Vagina (tissue), 2 donors: ENCODE results near the gene NOP9. TPM values are rescaled to one million over a fixed set of nuclear protein-coding genes. Genes with fewer than 3 reads are reported as not detected.

Experiments
- DNase-seq, 2 donors: peaks; one replicate each; pipeline ENCODE4 v3.0.0-alpha.2; 2017; ENCODE audit errors: extremely low spot score in 2 of 2
- H3K27ac ChIP-seq: fragments of 200-600 bp; sonication (generic); one replicate; pipeline ENCODE4 v1.5.1; 2019
- H3K27me3 ChIP-seq: fragments of 200-600 bp; sonication (generic); one replicate; pipeline ENCODE4 v1.5.1; 2019
- H3K36me3 ChIP-seq, 2 donors: fragments of 200-600 bp; sonication (generic); one replicate each; pipeline ENCODE4 v1.5.1; 2017 to 2019
- H3K4me1 ChIP-seq: fragments of 200-600 bp; sonication (generic); one replicate; pipeline ENCODE4 v1.5.1; 2019
- H3K4me3 ChIP-seq, 2 donors: fragments of 200-600 bp; sonication (generic); 1 replicate in 1 of 2; 2 replicates in 1 of 2; pipeline ENCODE4 v1.5.1; 2016 to 2019
- H3K9me3 ChIP-seq: fragments of 200-600 bp; sonication (generic); one replicate; pipeline ENCODE4 v1.5.1; 2019
- POLR2A ChIP-seq, 2 donors: fragments of 450-650 bp; IDR thresholded peaks; one replicate each; pipeline ENCODE4 v1.6.1; 2017; ENCODE audit warnings: antibody characterized with exemption in 2 of 2, mild to moderate bottlenecking in 2 of 2, moderate library complexity in 2 of 2
- POLR2AphosphoS5 ChIP-seq, 2 donors: sonication (generic); formaldehyde crosslinking; IDR thresholded peaks; one replicate each; pipeline ENCODE4 v1.9.0; 2017; ENCODE audit warnings: antibody characterized with exemption in 2 of 2, mild to moderate bottlenecking in 2 of 2, low read depth in 1 of 2; ENCODE audit not compliant: insufficient read depth in 1 of 2
- intact Hi-C: fragments of 100-400 bp; cut with DNase I; formaldehyde crosslinking; loops from one replicate; pipeline ENCODE4 v1.15.1; 2023
- total RNA-seq: library from RNA; depleted of rRNA; stranded (reverse); fragments of >200 nt; gene quantifications from one replicate; pipeline ENCODE4 v1.2.3, GENCODE V29; 2016
- TF ChIP-seq, protein P1 (sequence below), 3 experiments: fragments of 450-650 bp in 2 of 3; fragments of 200-600 bp in 1 of 3; sonication (generic) in 1 of 3; IDR thresholded peaks; one replicate each; pipeline ENCODE4 v1.5.1; 2017 to 2019; ENCODE audit warnings: antibody characterized with exemption in 3 of 3, mild to moderate bottlenecking in 2 of 3, moderate library complexity in 2 of 3

Gene NOP9
- total RNA-seq, 1 donor from 2014 or later: 13.8 TPM

- Histone ChIP-seq H3K27ac (peak overlapping the region; percentile 6), H3K4me3 (no peak overlapping the region), H3K36me3 (peaks cover 0 to 28% of the 10 kb centered on the region in 2 donors), H3K27me3 (no peaks in the 10 kb centered on the region), H3K9me3 (no peaks in the 10 kb centered on the region), H3K4me1 (peaks cover 46% of the 10 kb centered on the region)
- DNase-seq: no peak
- intact Hi-C loops: loop anchor here (2.0 kb wide), 1 partner anchor 54 kb away; the partner anchor contains the start of gene TINF2
- TF ChIP-seq POLR2AphosphoS5 (IDR thresholded peaks at IDR 0.05; ENCODE audit: insufficient read depth in 1 of 2, low read depth in 1 of 2): peak; percentile 16 to 21
- TF ChIP-seq, protein P1, sequence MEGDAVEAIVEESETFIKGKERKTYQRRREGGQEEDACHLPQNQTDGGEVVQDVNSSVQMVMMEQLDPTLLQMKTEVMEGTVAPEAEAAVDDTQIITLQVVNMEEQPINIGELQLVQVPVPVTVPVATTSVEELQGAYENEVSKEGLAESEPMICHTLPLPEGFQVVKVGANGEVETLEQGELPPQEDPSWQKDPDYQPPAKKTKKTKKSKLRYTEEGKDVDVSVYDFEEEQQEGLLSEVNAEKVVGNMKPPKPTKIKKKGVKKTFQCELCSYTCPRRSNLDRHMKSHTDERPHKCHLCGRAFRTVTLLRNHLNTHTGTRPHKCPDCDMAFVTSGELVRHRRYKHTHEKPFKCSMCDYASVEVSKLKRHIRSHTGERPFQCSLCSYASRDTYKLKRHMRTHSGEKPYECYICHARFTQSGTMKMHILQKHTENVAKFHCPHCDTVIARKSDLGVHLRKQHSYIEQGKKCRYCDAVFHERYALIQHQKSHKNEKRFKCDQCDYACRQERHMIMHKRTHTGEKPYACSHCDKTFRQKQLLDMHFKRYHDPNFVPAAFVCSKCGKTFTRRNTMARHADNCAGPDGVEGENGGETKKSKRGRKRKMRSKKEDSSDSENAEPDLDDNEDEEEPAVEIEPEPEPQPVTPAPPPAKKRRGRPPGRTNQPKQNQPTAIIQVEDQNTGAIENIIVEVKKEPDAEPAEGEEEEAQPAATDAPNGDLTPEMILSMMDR (IDR thresholded peaks at IDR 0.05): peak; percentile 28 to 73 (median 62)
- TF ChIP-seq POLR2A (IDR thresholded peaks at IDR 0.05): no peak
Observed at GRCh38 chr14:24296341-24297157, 3.1 kb upstream of the NOP9 start.

DNA sequence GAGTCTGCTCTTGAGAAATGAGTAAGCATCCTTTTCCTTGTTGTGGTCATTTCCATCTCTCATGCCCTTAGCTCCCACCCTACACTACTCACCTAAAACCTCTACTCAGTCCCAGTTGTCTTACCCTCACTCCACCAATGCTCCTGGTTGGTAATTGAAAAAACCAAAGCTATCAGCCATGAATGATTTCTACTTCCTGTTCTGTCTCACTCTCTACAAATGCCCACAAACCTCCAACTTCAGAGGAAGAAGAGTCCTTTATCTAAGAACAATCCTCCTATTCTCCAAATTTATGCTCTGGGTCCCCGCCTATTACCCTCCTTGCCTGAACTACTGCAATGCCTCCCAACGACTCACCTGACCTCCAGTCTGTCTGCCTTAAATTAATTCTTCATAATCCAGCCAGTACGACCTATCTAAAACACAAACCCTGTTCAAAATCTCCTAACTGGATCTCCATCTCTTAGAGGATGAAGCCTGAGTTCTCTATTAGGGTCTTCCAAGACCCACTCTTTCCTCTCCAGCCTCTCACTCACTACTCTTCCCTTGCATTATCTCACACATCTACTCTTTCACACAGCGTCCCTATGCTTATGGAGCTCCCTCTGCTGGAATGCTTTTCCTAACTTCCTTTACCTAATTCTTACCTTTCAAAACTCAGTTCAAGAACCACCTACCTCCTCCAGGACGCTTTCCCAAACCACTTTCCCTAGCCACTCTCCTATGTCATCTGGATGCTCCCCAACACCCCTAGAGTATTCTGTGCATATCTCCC lies 2.3 kb upstream of the NOP9 start:
- no peak overlapping the region for H3K4me3 ChIP-seq
- DNase-seq: no peak
- intact Hi-C loops: loop anchor here (2.0 kb wide), 1 partner anchor 55 kb away; the partner anchor contains the start of gene TINF2

DNA sequence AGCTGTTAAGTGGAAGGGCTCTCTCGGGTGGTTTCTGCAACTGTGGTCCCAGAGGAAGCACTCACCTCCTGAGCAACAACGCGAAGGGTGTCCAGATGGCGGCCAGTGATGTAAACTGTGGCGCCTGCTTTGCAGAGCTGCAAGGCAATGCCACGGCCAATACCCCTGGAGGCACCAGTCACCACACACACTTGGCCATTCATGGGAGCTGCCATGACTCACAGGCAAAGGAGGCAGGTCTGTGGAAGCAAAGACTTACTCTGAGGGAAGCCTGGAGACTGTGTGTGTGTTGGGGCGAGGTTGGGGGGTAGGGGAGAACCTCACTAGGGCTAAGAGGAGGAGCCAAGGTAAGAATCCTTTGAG lies 777 bp upstream of the NOP9 start:
- DNase-seq: no peak
- H3K4me1 ChIP-seq: peaks cover 47% of the 10 kb centered on the region
- intact Hi-C loops: no loop called here

More for the DNA sequence above, 2.3 kb upstream of the NOP9 start:
- Histone ChIP-seq H3K4me1 (peaks cover 47% of the 10 kb centered on the region), H3K36me3 (peaks cover 0 to 28% of the 10 kb centered on the region in 2 donors), H3K27ac (peak overlapping the region; percentile 6), H3K9me3 (no peaks in the 10 kb centered on the region), H3K27me3 (no peaks in the 10 kb centered on the region)
- TF ChIP-seq POLR2AphosphoS5 (IDR thresholded peaks at IDR 0.05; ENCODE audit: insufficient read depth in 1 of 2, low read depth in 1 of 2): no peak
- TF ChIP-seq, protein P1 (IDR thresholded peaks at IDR 0.05): no peak
- TF ChIP-seq POLR2A (IDR thresholded peaks at IDR 0.05): no peak

DNA sequence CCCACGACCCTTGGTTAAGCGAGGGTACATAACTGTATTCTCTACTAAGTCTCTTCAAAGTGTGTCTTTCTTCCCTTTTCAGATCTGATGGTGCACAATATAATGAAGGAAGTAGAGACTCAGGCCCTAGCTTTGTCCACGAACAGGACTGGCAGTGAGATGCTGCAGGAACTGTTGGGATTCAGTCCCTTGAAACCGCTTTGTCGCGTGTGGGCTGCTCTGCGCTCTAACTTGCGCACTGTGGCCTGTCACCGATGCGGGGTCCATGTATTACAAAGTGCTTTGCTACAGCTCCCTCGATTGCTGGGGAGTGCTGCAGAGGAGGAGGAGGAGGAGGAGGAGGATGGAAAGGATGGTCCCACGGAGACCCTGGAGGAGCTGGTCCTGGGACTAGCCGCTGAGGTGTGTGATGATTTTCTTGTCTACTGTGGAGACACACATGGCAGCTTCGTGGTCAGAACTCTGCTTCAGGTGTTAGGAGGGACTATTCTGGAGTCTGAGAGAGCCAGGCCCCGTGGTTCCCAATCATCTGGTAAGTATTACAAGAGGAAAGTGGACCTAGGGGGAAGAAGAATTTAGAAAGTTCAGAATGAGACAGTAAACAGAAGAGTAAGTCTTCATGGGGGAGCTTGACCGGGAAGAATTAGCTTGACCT lies 803 bp downstream of the NOP9 start:
- no peak for DNase-seq
- H3K9me3 ChIP-seq: no peaks in the 10 kb centered on the region
- peak overlapping the region; percentile 88 for H3K27ac ChIP-seq
- peaks cover 47% of the 10 kb centered on the region for H3K4me1 ChIP-seq
- H3K27me3 ChIP-seq: no peaks in the 10 kb centered on the region
- peaks cover 0 to 50% of the 10 kb centered on the region in 2 donors for H3K36me3 ChIP-seq
- peak overlapping the region; percentile 69 to 87 for H3K4me3 ChIP-seq
- no peak for TF ChIP-seq POLR2A (IDR thresholded peaks at IDR 0.05)
- TF ChIP-seq, protein P1 (IDR thresholded peaks at IDR 0.05): no peak
- no peak for TF ChIP-seq POLR2AphosphoS5 (IDR thresholded peaks at IDR 0.05; ENCODE audit: insufficient read depth in 1 of 2, low read depth in 1 of 2)
- intact Hi-C loops: no loop called here

More for the DNA sequence above, 777 bp upstream of the NOP9 start:
- peak overlapping the region; percentile 69 to 87 for H3K4me3 ChIP-seq
- peaks cover 0 to 38% of the 10 kb centered on the region in 2 donors for H3K36me3 ChIP-seq
- H3K27me3 ChIP-seq: no peaks in the 10 kb centered on the region
- peak overlapping the region; percentile 88 for H3K27ac ChIP-seq
- TF ChIP-seq POLR2AphosphoS5 (IDR thresholded peaks at IDR 0.05; ENCODE audit: insufficient read depth in 1 of 2, low read depth in 1 of 2) (no peak), POLR2A (IDR thresholded peaks at IDR 0.05) (no peak)
- TF ChIP-seq, protein P1 (IDR thresholded peaks at IDR 0.05): no peak
- no peaks in the 10 kb centered on the region for H3K9me3 ChIP-seq
